ENCODE data around the gene GANAB.

DNA sequence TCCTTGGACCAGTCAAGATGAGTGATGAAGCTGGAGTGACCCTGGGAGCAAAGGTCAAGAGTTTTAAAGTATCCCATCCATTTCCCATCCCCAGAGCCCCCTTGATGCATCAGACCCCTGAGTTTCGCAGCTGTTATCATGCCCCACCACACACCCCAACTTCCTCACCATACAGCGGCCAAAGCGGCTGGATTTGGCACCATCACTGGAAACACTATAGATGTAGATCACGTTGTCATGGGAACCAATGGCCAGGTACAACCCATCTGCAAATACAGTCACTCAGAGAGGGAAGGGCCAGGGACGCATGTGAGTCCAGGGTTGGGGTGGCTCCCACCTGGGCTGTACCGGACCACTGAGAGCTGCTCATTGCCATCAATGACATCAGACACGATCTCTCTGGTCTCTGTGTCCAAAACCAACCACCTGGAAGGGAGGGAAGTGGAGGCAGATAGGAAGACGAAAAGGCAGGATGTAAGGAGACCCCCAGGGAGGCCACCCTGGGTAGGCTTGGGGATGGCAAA, 42.6 kb downstream of the GANAB start:
- TF ChIP-seq POLR2A (IDR thresholded peaks at IDR 0.05; ENCODE audit: low read depth) (no peak), POLR2AphosphoS5 (IDR thresholded peaks at IDR 0.05) (no peak)
- TF ChIP-seq, protein P1, sequence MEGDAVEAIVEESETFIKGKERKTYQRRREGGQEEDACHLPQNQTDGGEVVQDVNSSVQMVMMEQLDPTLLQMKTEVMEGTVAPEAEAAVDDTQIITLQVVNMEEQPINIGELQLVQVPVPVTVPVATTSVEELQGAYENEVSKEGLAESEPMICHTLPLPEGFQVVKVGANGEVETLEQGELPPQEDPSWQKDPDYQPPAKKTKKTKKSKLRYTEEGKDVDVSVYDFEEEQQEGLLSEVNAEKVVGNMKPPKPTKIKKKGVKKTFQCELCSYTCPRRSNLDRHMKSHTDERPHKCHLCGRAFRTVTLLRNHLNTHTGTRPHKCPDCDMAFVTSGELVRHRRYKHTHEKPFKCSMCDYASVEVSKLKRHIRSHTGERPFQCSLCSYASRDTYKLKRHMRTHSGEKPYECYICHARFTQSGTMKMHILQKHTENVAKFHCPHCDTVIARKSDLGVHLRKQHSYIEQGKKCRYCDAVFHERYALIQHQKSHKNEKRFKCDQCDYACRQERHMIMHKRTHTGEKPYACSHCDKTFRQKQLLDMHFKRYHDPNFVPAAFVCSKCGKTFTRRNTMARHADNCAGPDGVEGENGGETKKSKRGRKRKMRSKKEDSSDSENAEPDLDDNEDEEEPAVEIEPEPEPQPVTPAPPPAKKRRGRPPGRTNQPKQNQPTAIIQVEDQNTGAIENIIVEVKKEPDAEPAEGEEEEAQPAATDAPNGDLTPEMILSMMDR (IDR thresholded peaks at IDR 0.05), result no peak
